GM03348 (cell line): Measurements from ENCODE around the gene MYO19.

Source experiments
- DNase-seq: peaks from one replicate; pipeline ENCODE4 v3.0.0; 2012; ENCODE audit warnings: low spot score

MYO19 gene, protein sequence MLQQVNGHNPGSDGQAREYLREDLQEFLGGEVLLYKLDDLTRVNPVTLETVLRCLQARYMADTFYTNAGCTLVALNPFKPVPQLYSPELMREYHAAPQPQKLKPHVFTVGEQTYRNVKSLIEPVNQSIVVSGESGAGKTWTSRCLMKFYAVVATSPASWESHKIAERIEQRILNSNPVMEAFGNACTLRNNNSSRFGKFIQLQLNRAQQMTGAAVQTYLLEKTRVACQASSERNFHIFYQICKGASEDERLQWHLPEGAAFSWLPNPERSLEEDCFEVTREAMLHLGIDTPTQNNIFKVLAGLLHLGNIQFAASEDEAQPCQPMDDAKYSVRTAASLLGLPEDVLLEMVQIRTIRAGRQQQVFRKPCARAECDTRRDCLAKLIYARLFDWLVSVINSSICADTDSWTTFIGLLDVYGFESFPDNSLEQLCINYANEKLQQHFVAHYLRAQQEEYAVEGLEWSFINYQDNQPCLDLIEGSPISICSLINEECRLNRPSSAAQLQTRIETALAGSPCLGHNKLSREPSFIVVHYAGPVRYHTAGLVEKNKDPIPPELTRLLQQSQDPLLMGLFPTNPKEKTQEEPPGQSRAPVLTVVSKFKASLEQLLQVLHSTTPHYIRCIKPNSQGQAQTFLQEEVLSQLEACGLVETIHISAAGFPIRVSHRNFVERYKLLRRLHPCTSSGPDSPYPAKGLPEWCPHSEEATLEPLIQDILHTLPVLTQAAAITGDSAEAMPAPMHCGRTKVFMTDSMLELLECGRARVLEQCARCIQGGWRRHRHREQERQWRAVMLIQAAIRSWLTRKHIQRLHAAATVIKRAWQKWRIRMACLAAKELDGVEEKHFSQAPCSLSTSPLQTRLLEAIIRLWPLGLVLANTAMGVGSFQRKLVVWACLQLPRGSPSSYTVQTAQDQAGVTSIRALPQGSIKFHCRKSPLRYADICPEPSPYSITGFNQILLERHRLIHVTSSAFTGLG

DNA sequence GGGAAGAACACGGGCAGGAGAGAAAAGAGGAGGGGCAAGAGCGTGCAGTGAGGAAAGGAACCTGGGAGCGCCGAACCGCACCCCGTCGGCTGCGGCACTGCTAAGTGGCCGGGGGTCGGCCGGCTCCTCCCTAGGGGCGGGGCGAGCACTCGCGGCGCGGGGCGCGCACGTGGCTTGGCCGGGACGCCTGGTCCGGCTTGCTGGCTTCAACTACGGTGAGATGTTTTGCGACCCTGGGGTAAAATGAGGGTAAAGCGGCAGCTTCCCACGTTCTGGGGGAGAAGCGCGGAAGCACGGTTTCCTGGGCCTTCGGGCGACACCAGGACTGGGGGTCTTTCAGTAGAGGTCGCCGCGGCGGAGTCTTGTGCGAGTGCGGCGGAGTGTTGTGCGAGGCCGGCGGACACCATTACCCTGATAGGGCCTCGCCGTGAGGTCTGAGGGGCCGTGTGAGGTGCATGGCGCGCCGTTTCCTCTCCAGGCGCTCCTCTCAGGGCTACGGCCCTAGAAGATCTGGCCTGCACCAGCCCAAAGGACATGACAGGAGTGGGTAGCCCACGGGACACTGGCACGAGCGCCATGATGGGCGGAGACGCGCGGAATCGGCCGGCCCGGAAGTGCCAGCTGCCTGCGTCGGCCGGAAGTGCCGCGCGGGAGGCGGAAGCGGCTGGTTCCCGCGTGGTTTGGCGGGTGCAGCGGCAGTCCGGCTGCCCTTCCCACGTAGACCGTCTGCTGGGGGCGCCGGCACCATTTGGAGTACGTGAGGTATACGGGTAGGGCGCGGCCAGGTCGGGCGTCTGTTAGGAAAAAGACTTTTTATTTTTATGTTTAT, at the start of gene MYO19, which contains the start of gene PIGW:
TSS of gene MYO19 (minus strand) at position 29 of the 829 bp plus-strand sequence. CDS start 2,330 bp downstream, outside the sequence.
TSS of gene PIGW (plus strand) at position 148 of the 829 bp plus-strand sequence. CDS start 2,115 bp downstream, outside the sequence.
- peak; percentile 95 for DNase-seq

DNA sequence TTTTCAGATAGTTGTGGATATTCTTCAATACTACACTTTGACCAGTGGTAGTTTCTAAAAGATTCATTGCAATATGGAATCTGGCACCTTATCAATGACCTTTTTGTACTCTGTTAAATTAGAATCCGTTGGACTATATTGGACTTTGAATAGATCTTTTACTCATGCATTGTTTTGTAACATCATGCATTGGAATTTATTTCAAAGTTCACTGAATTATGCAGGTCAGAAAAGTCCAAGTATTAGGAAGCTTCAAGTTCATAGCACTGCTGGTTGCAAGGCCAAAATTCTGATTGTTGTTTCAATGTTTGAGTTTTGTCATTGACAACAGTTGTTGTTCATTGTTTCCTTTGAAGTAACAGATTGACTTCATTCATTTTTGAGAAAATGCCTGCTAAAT, 49.1 kb upstream of the MYO19 start:
- no peak for DNase-seq

DNA sequence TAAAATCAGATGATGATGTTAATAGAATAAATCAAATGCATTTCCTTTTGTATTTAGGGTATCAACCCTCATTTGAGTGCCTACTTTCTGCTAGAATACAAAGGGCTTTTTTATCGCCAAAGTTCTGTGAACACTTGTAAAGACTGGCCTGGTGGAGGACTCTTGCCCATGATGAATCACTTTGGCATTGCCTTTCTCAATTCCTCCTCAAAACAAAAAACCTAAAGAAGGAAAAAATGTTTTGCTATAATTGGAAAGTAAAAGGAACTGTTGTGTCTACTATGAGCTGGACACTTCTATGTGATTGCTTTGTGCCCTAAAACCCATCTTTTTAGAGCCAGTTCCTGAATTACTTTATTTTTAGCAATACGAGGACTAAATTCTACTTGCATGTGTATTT, 44.0 kb upstream of the MYO19 start:
- DNase-seq, result no peak

DNA sequence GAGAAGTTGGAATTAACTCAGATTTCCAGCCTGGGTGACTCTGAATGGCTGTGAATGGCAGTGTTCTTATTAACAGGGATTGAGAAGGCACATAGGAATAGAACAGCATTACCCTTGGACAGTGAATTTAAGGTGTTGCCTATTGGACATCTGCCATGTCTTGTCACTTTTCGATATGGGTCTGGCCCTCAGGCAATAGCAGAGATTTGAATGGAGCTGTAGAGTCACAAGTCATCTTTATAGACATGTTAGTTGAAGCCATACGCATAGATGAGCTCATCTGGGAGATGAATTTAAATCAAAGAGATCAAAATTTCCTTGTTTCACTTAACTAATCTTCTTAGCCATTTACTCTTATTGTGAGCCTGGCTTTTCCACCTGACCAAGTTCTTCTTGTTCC, 42.1 kb upstream of the MYO19 start:
- no peak for DNase-seq

DNA sequence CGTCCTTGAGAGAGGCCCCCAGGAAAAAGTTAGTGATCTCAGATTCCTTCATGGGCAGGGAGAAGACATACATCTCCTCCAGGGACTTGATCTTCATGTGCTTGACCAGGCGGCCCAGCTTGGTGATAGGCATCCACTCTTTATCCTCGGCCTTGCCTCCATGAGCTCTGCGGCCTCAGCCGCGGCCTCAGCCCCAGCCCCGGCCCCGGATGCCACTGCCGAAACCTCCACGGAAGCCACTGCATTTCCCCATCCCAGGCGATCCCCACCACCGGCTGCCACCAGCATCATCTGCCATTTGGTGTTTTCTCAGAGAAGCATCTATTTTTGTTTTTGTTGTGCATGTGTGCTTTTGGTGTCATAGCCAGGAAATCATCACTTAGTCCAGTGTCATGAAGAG, 40.4 kb upstream of the MYO19 start:
- no peak for DNase-seq

DNA sequence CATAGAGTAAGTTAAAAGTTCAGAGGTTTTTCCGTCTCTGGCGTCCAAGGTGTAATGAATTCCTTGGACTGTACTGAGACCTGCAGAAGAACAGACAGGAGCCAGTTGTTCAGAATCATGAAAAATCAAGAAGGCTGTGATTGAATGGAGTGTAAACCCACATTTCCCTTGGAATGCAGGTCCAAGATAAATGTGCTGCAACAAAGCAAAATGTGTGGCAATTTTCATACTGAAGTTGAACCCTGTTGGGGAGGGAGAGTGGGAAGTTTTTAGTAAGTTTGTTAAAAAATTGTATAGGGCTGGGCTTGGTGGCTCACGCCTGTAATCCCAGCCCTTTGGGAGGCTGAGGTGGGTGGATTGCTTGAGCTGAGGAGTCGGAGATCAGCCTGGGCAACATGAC, 31.4 kb upstream of the MYO19 start:
- DNase-seq, result no peak

DNA sequence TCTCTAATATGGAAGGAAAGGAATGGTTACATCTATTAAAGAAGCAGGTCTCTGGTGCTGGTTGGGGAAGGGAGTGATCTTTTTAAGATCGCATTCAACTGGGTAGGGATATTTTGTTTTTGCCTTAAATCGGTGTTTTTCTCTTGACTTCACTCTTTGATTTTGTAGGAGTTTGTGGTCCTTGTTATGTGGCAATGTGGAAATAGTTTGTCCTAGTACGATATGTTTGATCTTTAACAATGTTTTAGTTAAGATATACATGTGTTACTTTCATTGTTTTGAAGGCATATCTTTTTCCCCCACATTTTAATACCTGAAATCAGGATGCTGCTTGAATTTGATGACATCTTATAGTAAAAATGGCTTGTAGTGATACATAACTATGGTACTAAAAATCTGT, 18.8 kb upstream of the MYO19 start:
- no peak for DNase-seq

DNA sequence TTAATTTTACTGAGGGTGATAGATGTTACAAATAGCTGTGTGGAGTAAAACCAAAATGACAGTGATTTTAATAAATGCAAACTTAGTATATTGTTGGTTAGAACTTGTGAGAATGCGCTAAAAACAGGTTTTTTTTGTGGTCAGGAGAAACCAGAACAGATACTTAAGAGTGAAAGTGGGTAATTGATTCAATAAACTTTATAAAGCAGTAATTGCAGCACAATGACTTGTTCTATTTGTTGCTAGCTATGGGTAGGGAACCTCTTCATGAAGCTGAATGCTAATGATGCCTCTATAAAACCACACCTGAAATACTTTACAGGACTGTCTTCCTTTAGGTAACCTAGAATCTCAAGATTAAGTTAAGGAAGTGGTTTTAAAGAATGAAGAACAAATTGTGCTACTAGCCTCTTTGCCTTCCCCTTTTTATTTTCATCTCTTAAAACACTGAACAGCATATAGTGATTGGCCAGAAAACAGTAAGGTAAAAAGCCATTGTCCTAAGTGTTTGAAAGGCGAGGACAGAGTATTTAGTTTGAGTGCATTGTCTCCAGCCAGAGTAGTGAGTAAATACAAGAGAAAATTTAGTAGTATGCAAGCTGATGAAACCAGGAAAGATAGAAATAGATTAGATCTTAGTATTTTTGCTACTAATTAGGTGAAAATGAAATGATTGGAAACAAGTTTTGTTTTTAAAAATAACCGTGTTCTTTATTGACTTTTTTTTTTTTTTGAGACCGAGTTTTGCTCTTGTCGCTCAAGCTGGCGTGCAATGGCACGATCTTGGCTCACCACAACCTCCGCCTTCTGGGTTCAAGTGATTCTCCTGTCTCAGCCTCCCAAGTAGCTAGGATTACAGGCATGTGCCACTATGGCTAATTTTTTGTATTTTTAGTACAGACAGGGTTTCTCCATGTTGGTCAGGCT, 16.1 kb upstream of the MYO19 start:
- no peak for DNase-seq

DNA sequence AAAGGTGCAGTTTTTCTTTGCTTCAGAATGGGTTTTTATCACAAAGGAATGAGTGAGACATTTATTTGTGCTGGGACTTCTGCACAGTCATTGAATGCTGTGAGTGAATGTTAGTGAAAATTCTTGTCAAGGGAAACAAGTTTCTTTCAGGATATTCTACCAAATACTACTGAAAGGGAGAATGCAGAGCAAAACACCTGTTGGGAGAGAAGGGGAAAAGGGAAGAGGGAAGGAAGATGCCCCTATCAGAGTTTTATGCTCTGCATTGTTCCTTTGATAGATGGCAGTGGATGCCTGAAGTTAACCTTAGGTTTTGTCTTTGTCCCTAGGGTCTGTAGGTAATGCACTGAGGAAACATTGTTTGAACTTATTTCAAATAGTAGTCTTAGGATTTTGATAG, 13.1 kb upstream of the MYO19 start:
- no peak for DNase-seq

DNA sequence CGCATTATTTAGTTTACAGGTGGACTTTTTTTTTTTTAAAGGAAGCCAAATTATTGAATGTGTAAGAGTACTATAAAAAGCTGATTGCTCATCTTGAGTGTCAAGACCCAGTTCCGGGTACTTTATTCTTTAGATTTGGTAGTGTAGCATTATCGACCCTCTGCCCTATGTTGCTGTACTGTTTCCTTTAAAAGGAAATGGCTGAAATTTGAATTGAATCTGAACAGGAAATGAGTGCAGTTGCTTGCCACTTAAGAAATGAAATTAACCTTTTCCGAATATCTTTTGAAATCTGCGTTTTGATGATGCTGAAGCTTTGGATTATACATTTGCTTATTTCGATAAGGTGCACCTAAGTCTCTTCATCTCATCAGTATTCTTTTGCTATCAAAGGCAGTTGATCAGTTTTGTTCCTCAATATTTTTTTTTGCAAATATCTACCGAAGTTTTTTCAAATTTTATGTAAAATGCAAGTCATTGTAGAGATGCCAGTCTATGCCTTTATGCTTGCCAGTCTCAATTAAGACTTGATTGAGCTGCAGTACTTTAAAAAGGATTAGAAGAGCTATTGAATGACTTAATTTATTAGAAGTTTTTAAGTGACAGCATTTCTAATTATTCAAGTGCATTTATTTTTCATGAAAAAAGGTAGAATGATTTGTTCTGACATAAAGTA, 11.9 kb upstream of the MYO19 start:
- DNase-seq, result no peak

DNA sequence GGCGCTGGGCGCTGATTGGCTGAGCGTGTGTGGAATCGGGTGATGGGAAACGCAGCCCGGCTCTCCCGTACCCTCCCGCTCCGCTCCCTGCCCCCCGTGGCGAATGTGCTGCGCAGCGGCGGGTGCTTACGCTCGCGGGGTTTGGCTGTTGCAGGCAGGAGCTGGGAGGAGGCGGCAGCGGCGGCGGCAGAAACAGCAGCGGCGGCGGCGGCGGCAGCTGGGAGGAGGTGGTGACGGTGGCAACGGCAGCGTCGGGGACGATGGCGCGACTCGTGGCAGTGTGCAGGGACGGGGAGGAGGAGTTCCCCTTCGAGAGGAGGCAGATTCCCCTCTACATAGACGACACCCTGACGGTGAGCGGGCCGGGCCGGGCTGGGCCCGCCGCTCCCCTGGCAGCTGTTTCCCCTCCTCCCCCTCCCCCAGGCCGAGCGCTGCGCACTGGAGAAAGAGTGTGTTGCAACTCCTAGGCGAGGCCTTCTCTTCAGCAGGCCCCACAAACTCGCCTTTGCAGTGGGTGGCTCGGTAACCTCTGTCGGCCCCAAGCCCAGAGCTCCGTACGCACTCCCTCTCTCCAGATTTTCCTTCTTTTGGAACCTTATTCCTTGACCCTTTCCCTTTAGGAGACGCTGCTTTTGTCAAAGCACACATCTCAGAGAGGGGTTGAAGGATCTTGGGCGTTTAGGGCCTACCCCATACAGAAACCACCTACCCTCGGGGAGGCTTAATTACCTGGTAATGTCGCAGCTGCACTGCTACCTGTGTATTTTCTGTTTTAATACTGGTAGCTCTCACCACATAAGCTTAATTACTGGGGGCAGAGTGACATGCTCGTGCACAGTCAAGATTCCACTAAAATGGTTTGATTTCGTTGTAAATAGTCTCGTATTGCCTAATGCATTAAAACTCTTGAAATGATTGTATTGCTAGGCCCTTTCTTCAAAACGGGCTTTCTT, 11.1 kb upstream of the MYO19 start:
- DNase-seq, result peak; percentile 99

DNA sequence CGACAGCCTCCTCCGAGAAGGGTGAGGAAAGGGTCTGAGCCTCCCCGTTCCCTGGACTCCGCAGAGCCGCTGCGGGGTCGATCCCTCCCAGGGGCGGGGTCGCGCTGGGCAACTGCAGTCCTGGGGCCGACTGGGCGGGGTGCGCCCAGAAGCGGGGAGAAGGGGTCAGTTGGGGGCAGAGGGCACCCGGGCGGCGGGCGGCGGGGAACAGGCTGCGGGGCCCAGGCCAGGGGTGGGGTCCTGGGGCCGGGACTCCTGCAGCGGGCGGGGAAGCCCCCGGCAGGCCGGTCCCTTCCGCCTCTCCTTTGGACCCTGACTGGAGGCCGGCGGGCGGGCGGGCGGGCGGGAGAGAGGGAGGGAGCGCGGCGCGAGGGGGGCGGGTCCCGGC, 10.4 kb upstream of the MYO19 start:
- DNase-seq, result no peak

DNA sequence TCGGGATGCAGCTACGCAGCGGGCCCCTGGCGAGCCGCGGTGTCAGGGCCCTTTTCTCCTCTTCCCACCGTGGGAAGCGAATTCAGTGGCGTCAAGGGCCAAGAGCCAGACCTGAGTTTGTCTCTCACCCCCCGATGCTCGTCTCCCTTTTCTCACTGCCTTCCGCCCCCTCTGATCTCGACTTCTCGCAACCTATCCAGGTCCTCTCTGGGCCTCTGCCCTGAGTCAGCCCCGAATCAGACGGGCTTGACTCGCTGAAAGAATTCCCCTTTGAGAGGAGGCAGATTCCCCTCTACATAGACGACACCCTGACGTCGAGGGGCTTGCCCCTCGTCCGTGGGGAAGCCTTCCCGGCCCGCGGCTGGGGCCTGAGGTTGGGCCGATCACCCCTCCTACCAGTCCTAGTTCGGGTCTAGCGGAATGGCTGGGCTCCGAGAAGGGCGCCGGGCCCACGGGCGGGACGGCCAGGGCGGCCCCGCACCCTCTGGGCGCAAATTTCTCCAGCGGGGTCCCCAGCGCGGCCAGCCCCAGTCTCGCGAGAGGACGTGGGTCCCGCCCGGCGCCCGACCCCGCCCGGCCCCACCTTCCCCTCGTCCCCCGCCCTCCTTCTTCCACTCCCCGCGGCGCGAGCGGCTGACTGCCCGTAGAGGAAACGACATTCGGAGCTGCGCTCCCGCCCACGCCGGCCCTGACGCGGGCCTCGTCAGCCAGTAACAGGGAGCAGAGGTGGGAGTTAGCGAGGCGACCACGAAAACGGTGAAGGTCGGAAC, 9.8 kb upstream of the MYO19 start, which contains the start of gene GGNBP2:
TSS of gene GGNBP2 (plus strand) at position 613 of the 770 bp plus-strand sequence. CDS start 806 bp downstream, outside the sequence.
- DNase-seq, result peak; percentile 97

DNA sequence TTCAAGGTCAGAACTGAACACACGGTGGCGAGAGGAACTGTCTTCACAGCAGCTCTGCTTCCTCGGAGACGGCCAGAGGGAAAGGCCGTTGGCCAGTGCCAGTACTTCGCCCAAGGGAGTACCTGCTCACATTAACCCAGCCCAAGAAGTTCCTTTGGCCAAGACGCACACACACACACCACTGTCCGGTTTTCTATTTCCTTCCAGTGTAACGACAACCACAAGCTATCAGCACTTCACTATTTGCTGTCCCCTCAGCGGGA, 9.3 kb upstream of the MYO19 start:
- DNase-seq, result peak; percentile 53

DNA sequence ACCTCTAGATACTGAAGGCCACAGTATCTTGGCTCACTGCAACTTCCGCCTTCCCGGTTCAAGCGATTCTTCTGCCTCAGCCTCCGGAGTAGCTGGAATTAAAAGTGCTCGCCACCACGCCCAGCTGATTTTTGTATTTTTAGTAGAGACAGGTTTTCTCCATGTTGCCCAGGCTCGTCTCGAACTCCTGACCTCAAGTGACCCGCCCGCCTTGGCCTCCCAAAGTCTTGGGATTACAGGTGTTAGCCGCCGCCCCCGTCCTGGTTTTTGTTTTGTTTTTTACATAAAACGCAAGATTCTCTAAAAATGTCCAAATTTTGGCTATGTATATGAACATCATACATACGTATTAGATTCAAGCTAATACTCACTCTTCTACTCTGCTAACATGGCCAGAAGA, 8.1 kb upstream of the MYO19 start:
- no peak for DNase-seq

DNA sequence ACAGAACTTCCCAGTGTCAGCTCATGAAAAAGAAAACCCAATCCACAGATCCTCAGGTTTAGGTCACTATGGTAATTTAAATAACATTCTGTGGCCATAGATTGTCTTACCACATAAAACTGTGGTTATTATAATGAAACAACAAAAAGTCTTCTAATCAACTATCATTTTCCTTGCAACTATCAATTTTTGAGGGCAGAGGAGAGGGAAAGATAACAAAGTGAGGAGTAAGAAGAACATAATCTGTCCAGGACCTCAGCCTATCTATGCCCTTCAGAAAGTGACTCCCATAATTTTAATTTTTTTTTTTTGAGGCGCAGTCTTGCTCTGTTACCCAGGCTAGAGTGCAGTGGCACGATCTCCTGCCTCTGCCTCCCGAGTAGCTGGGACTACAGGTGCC, 6.0 kb upstream of the MYO19 start:
- no peak for DNase-seq

DNA sequence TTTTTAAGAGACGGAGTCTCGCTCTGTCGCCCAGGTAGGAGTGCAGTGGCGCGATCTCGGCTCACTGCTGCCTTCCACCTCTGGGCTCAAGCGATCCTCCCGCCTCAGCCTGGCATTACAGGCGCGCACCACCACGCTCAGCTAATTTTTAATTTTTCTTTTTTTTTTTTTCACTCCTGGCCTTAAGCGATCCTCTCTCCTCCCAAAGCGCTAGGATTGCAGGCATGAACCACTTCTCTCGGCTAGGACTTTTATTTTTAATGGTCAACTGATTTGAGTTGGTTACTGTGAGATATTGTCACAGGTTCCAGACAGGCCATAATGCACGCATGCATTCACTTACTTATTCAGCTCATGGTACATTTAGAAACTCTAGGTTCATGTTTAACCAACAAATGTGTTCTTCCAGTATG, 1.0 kb upstream of the MYO19 start:
- no peak for DNase-seq
